ENCODE data around the gene CGN. TPM values are rescaled to one million over a fixed set of nuclear protein-coding genes. Genes with fewer than 3 reads are reported as not detected.

CGN gene
- total RNA-seq, 2 experiments from 2014 or later = 0.08 to 0.28 TPM

DNA sequence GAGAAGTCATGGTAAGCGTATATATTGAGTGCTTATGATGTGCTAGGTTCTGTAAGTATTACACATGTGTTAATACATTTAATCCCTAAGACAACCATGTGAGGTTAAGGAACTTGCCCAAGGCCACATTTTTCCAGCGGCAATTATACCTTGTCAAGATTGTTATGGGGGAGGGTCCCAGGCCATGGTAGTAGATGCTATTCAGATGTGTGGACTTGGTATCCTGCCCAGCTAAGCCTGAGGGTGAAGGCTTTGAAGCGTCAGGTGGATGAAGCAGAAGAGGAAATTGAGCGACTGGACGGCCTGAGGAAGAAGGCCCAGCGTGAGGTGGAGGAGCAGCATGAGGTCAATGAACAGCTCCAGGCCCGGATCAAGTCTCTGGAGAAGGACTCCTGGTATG is 25.3 kb downstream of the CGN start:
- intact Hi-C loops (cut with DNase I, micrococcal nuclease) = loop anchor here in 1 of 2 experiments (5.0 kb wide), 1 partner anchor 94 kb away; no protein-coding TSS in a partner anchor
- Histone ChIP-seq H3K4me3 (ENCODE audit: low read length) (no peak overlapping the region), H3K27me3 (ENCODE audit: control insufficient read depth in 1 of 2, insufficient read depth in 2 of 2, low read length in 2 of 2) (no peaks in the 10 kb centered on the region), H3K36me3 (ENCODE audit: insufficient read depth, low read length) (no peaks in the 10 kb centered on the region), H3K4me1 (ENCODE audit: insufficient read depth, low read length) (peaks cover 24% of the 10 kb centered on the region), H3K27ac (ENCODE audit: low read depth in 1 of 2, low read length in 2 of 2) (no peak overlapping the region), H3K9me3 (ENCODE audit: control insufficient read depth in 1 of 2, insufficient read depth in 1 of 2, low read length in 2 of 2) (no peaks in the 10 kb centered on the region)
- Mint-ChIP-seq H3K4me1 (ENCODE audit: low read depth) (peaks cover 19% of the 10 kb centered on the region), H3K27me3 (no peaks in the 10 kb centered on the region), H3K36me3 (ENCODE audit: low read depth) (peaks cover 8% of the 10 kb centered on the region), H3K4me3 (no peak overlapping the region), H3K27ac (no peak overlapping the region), H3K9me3 (no peaks in the 10 kb centered on the region)
- TF ChIP-seq, protein P1, sequence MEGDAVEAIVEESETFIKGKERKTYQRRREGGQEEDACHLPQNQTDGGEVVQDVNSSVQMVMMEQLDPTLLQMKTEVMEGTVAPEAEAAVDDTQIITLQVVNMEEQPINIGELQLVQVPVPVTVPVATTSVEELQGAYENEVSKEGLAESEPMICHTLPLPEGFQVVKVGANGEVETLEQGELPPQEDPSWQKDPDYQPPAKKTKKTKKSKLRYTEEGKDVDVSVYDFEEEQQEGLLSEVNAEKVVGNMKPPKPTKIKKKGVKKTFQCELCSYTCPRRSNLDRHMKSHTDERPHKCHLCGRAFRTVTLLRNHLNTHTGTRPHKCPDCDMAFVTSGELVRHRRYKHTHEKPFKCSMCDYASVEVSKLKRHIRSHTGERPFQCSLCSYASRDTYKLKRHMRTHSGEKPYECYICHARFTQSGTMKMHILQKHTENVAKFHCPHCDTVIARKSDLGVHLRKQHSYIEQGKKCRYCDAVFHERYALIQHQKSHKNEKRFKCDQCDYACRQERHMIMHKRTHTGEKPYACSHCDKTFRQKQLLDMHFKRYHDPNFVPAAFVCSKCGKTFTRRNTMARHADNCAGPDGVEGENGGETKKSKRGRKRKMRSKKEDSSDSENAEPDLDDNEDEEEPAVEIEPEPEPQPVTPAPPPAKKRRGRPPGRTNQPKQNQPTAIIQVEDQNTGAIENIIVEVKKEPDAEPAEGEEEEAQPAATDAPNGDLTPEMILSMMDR (IDR thresholded peaks at IDR 0.05) = no peak
- no peak for DNase-seq
- ChIA-PET POLR2A (no interaction called here), CTCF (no interaction called here)
- no peak for ATAC-seq (ENCODE audit: poor library complexity)

- intact Hi-C loops (cut with DNase I, micrococcal nuclease) = loop anchor here in 1 of 2 experiments (5.0 kb wide), 1 partner anchor 95 kb away; no protein-coding TSS in a partner anchor
Observed at GRCh38 chr1:151537112-151537511, 25.9 kb downstream of the CGN start.

GRCh38 chr1:151539321-151540020 is 28.3 kb downstream of the CGN start:
- H3K27me3 ChIP-seq (ENCODE audit: control insufficient read depth in 1 of 2, insufficient read depth in 2 of 2, low read length in 2 of 2) = no peaks in the 10 kb centered on the region
- peaks cover 8% of the 10 kb centered on the region for H3K36me3 Mint-ChIP-seq (ENCODE audit: low read depth)
- peak overlapping the region; percentile 97 for H3K4me3 Mint-ChIP-seq
- POLR2A ChIA-PET = interaction anchor here (0.8 to 2.1 kb wide), 4 partner anchors 10 to 224 kb away, joined by 3 to 7 read pairs (median 4); partner anchors contain the start of genes CGN, MRPL9 and SNX27
- H3K9me3 Mint-ChIP-seq = no peaks in the 10 kb centered on the region
- H3K4me1 ChIP-seq (ENCODE audit: insufficient read depth, low read length) = peaks cover 29% of the 10 kb centered on the region
- CTCF ChIA-PET = interaction anchor here (1.1 kb wide), 1 partner anchor 96 kb away, joined by 4 read pairs; no protein-coding TSS in a partner anchor
- H3K27ac ChIP-seq (ENCODE audit: low read depth in 1 of 2, low read length in 2 of 2) = no peak overlapping the region
- no peaks in the 10 kb centered on the region for H3K27me3 Mint-ChIP-seq
- no peaks in the 10 kb centered on the region for H3K36me3 ChIP-seq (ENCODE audit: insufficient read depth, low read length)
- peaks cover 24% of the 10 kb centered on the region for H3K4me1 Mint-ChIP-seq (ENCODE audit: low read depth)
- peak overlapping the region; percentile 86 for H3K27ac Mint-ChIP-seq
- DNase-seq (peak in 11 of 14 experiments; percentile 5 to 66 (median 34)), ATAC-seq (ENCODE audit: poor library complexity) (peak; percentile 18)
- no peaks in the 10 kb centered on the region for H3K9me3 ChIP-seq (ENCODE audit: control insufficient read depth in 1 of 2, insufficient read depth in 1 of 2, low read length in 2 of 2)
- intact Hi-C loops (cut with DNase I, micrococcal nuclease) = loop anchor here (2.0 to 5.0 kb wide), 4 partner anchors 29 to 97 kb away; partner anchors contain the start of gene CGN (in 1 of the 2)
- H3K4me3 ChIP-seq (ENCODE audit: low read length) = peak overlapping the region; percentile 73
- TF ChIP-seq, protein P1 (IDR thresholded peaks at IDR 0.05) = no peak

More at GRCh38 chr1:151537112-151537511, 25.9 kb downstream of the CGN start:
- H3K4me1 Mint-ChIP-seq (ENCODE audit: low read depth) = peaks cover 24% of the 10 kb centered on the region
- POLR2A ChIA-PET = no interaction called here
- TF ChIP-seq, protein P1 (IDR thresholded peaks at IDR 0.05) = no peak
- H3K36me3 ChIP-seq (ENCODE audit: insufficient read depth, low read length) = no peaks in the 10 kb centered on the region
- H3K27me3 Mint-ChIP-seq = no peaks in the 10 kb centered on the region
- H3K4me1 ChIP-seq (ENCODE audit: insufficient read depth, low read length) = peaks cover 29% of the 10 kb centered on the region
- no peak overlapping the region for H3K27ac ChIP-seq (ENCODE audit: low read depth in 1 of 2, low read length in 2 of 2)
- H3K9me3 Mint-ChIP-seq = no peaks in the 10 kb centered on the region
- no peak overlapping the region for H3K4me3 ChIP-seq (ENCODE audit: low read length)
- CTCF ChIA-PET = no interaction called here
- no peaks in the 10 kb centered on the region for H3K9me3 ChIP-seq (ENCODE audit: control insufficient read depth in 1 of 2, insufficient read depth in 1 of 2, low read length in 2 of 2)
- H3K4me3 Mint-ChIP-seq = no peak overlapping the region
- no peak for ATAC-seq (ENCODE audit: poor library complexity)
- DNase-seq = peak in 1 of 14 experiments; percentile 27
- H3K27me3 ChIP-seq (ENCODE audit: control insufficient read depth in 1 of 2, insufficient read depth in 2 of 2, low read length in 2 of 2) = no peaks in the 10 kb centered on the region
- H3K27ac Mint-ChIP-seq = no peak overlapping the region
- H3K36me3 Mint-ChIP-seq (ENCODE audit: low read depth) = peaks cover 8% of the 10 kb centered on the region
